Urothelium cell line (cell line): ENCODE measurements around the gene FCRL2.

Experiments
- DNase-seq: peaks from one replicate; pipeline ENCODE4 v3.0.0; 2011; ENCODE audit warnings: low spot score, mixed read lengths
- FAIRE-seq: peaks from 2 replicates; lab custom pipeline; 2011; peaks lifted over from hg19 to GRCh38; lab: Jason Lieb, UNC

FCRL2 gene

DNA sequence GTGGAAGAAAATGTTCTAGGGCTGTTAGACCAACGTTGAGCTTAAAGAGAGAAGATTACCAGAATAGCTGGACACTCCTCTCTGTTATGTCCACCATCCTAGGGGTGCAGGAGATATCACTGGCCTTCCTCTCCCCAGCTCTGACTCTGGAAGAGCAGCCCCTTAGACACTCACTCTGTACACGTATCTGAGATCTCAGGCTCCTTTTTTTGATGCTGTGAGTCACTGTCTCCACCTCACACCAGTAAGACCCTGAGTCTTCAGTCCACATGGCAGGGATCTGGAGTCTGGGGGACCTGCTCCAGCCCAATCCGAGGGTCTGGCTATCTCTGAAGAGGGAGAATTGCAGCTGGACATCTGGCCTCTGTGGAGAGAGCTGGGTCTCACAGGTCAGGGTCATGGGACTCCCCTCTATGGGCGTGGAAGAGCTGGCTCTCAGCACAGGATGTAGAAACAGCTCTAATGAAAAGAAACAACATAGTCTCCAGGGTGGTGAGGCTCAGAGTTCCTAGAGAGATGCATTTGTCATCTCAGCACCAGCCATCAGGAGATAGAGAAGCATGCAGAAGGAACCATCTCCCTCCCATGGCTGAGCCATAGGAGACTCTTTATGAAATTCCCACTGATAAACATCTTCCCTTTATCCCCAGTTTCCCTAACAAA is 79.8 kb downstream of the FCRL2 start:
- DNase-seq (no peak), FAIRE-seq (no peak)
